IPS-20b (cell line): ENCODE data around the gene TNFRSF25.

Source experiments
- H3K27ac ChIP-seq: one replicate; pipeline ENCODE4 v1.5.1; 2013; ENCODE audit warnings: low read length
- H3K27me3 ChIP-seq: 2 replicates; pipeline ENCODE4 v1.6.1; 2013; ENCODE audit warnings: mild to moderate bottlenecking, low read length, inconsistent platforms; ENCODE audit not compliant: insufficient read depth
- H3K36me3 ChIP-seq: 2 replicates; pipeline ENCODE4 v1.6.1; 2013; ENCODE audit warnings: low read depth, mild to moderate bottlenecking, inconsistent platforms, low read length, moderate library complexity; ENCODE audit not compliant: insufficient read depth
- H3K4me1 ChIP-seq: 2 replicates; pipeline ENCODE4 v1.6.1; 2013; ENCODE audit warnings: mild to moderate bottlenecking, control low read depth, inconsistent platforms, low read length, moderate library complexity; ENCODE audit not compliant: insufficient read depth
- H3K4me3 ChIP-seq: 2 replicates; pipeline ENCODE4 v1.5.1; 2013; ENCODE audit warnings: mild to moderate bottlenecking, low read length, inconsistent platforms
- H3K9ac ChIP-seq: 2 replicates; pipeline ENCODE4 v1.6.1; 2013; ENCODE audit warnings: low read depth, mild to moderate bottlenecking, inconsistent platforms, low read length, moderate library complexity
- H3K9me3 ChIP-seq: 2 replicates; pipeline ENCODE4 v1.6.1; 2013; ENCODE audit warnings: mild to moderate bottlenecking, low read depth, low read length, inconsistent platforms; ENCODE audit not compliant: insufficient read depth

The TNFRSF25 gene

DNA sequence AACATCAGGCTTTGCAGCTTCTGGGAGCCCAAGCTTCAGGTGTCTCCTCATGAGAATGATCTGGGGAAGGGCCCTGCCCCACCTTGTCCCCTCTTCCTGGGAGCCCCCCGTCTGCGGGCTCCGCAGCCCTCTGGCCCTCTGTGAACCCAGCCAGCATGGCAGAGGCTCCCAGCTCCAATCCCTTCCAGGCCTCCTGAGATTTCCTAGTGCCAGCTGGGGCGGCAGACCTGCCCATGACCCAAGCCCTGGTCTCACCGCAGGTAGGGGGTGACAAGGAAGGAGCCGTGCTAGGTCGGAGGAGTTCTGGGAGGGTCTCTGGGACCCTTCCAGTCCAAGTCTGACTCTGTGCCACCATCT is 17.8 kb upstream of the TNFRSF25 start:
- H3K4me3 ChIP-seq = no peak overlapping the region
- H3K9ac ChIP-seq = no peak overlapping the region
- H3K27ac ChIP-seq = no peak overlapping the region
- H3K36me3 ChIP-seq = no peaks in the 10 kb centered on the region
- peaks cover 4% of the 10 kb centered on the region; the same call in 1 of the 2 replicates for H3K4me1 ChIP-seq
- H3K27me3 ChIP-seq = peaks cover 20% of the 10 kb centered on the region
- no peaks in the 10 kb centered on the region for H3K9me3 ChIP-seq

GRCh38 chr1:6483017-6483760 is 17.2 kb upstream of the TNFRSF25 start:
- Histone ChIP-seq H3K4me3 (no peak overlapping the region), H3K27ac (no peak overlapping the region), H3K4me1 (peaks cover 4% of the 10 kb centered on the region; the same call in 1 of the 2 replicates)

DNA sequence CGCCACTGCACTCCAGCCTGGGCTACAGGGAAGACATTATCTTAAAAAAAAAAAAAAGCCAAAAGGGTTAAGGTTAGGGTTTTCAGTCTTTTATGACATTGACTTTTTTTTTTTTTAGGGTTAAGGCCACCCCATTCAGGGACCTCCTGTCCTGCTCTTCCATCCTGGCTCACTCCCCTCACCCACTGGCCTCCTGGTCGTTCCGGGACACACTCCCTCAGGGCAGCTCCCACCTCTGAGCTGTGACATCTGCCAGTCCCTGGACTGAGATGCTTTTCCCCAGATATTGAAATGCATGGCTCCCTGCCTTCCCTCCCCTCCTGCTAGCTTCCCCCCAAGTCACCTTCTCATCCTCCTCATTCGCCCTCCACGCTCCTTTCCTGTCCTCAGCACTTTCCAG is 15.8 kb upstream of the TNFRSF25 start:
- Histone ChIP-seq H3K9me3 (no peaks in the 10 kb centered on the region), H3K36me3 (no peaks in the 10 kb centered on the region), H3K9ac (no peak overlapping the region), H3K4me1 (peaks cover 4% of the 10 kb centered on the region; the same call in 1 of the 2 replicates), H3K4me3 (no peak overlapping the region), H3K27me3 (peaks cover 20% of the 10 kb centered on the region), H3K27ac (no peak overlapping the region)

More at GRCh38 chr1:6483017-6483760, 17.2 kb upstream of the TNFRSF25 start:
- Histone ChIP-seq H3K27me3 (peaks cover 20% of the 10 kb centered on the region), H3K9me3 (no peaks in the 10 kb centered on the region), H3K9ac (no peak overlapping the region), H3K36me3 (no peaks in the 10 kb centered on the region)

DNA sequence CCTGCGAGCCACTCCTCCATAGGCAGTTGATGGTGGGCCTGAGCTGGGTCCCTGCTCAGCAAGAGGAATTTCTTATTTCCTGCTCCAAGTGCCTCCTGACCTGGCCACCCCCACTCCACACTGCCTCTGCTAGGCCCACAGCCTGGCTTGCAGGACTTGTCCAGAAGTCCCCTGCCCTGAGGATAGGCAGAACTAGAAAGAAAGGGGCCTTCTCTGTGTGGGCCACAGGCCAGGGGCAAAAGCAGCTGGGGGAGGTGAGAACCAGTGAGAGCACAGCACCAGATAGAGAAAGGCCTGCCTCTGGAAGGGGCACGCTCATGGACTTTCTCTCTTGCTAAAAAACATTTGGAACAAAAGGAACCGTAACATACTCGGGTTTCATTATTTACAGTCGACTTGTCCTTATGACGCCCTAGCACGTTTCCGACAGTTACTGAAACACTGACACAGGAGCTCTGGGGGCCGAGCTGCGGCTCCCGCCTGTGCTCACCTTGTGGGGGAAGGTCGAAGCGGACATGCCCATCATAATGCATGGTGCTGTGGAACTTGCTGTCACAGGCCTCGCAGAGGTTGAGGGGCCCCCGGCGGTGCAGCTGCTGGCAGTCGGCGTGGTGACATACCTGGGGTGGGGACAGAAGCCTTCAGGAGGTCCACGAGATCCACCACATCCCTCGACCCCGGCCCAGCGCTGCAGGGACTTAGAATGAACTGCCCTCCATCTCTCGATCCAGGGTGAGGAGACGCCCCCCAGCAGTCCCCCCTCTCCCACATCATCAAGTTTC is 11.3 kb upstream of the TNFRSF25 start:
- Histone ChIP-seq H3K36me3 (peaks cover 7% of the 10 kb centered on the region), H3K4me3 (no peak overlapping the region), H3K27me3 (no peaks in the 10 kb centered on the region), H3K9ac (no peak overlapping the region), H3K27ac (no peak overlapping the region), H3K9me3 (no peaks in the 10 kb centered on the region), H3K4me1 (peaks cover 2% of the 10 kb centered on the region; the same call in 1 of the 2 replicates)

- Histone ChIP-seq H3K27ac (no peak overlapping the region), H3K9ac (no peak overlapping the region), H3K9me3 (no peaks in the 10 kb centered on the region), H3K4me1 (peaks cover 2% of the 10 kb centered on the region; the same call in 1 of the 2 replicates), H3K4me3 (no peak overlapping the region), H3K36me3 (peaks cover 7% of the 10 kb centered on the region), H3K27me3 (no peaks in the 10 kb centered on the region)
These were observed 10.5 kb upstream of the TNFRSF25 start for GRCh38 chr1:6476483-6476882.

GRCh38 chr1:6475381-6476133 is 9.6 kb upstream of the TNFRSF25 start:
- Histone ChIP-seq H3K9ac (no peak overlapping the region), H3K4me3 (no peak overlapping the region), H3K4me1 (peaks cover 2% of the 10 kb centered on the region; the same call in 1 of the 2 replicates), H3K27me3 (no peaks in the 10 kb centered on the region), H3K36me3 (peaks cover 8% of the 10 kb centered on the region), H3K9me3 (no peaks in the 10 kb centered on the region), H3K27ac (no peak overlapping the region)

- Histone ChIP-seq H3K4me1 (peaks cover 2% of the 10 kb centered on the region; the same call in 1 of the 2 replicates), H3K9me3 (no peaks in the 10 kb centered on the region), H3K36me3 (peaks cover 15% of the 10 kb centered on the region), H3K27ac (no peak overlapping the region), H3K9ac (no peak overlapping the region), H3K4me3 (no peak overlapping the region), H3K27me3 (no peaks in the 10 kb centered on the region)
These were observed 8.9 kb upstream of the TNFRSF25 start for GRCh38 chr1:6474815-6475282.

DNA sequence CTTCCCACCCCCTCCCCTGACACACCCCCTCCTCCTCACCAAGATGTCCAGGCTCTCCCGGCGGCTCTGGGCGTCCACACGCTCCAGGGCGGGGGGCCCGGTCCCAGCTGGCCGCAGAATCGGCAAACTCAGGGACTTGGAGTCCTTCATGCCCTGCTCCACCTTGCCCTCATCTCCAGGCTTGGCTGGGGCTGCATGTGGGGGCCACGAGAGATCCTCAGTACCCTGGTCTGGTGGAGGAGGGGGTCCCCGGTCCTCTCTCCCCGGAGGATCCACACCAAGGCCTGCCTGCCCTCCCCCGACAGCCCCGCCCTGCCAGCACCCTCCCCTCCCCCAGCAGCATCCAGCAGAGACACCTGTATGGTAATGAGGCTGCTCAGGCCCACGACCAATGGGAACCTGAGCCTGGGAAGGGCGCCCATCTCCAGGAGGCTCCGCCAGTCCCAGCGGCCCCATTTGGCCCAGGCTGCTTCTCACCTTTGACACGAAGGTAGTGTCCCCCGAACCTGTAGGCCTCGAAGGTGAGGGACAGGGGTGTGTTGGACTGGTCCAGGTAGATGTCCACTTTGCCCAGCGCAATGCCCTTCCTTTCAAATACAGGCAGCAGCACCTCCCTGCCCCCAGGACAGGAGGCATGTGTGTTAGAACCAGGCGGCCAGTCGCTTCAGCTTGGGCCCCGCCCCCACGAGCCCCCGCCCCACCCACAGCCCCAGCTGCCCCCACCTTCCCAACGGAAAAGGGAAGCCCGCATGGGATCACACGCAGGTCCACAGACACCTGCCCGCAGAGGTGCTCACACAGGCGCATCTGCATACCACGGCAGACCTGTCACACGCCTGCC is 8.2 kb upstream of the TNFRSF25 start:
- Histone ChIP-seq H3K4me3 (no peak overlapping the region), H3K36me3 (peaks cover 20% of the 10 kb centered on the region)

GRCh38 chr1:6473156-6473555 is 7.2 kb upstream of the TNFRSF25 start:
- Histone ChIP-seq H3K27ac (no peak overlapping the region), H3K27me3 (no peaks in the 10 kb centered on the region), H3K4me1 (peaks cover 2% of the 10 kb centered on the region; the same call in 1 of the 2 replicates), H3K4me3 (no peak overlapping the region), H3K9me3 (no peaks in the 10 kb centered on the region), H3K36me3 (peaks cover 24% of the 10 kb centered on the region), H3K9ac (no peak overlapping the region)

More for the DNA sequence above, 8.2 kb upstream of the TNFRSF25 start:
- H3K9me3 ChIP-seq = no peaks in the 10 kb centered on the region
- no peak overlapping the region for H3K27ac ChIP-seq
- peaks cover 2% of the 10 kb centered on the region; the same call in 1 of the 2 replicates for H3K4me1 ChIP-seq
- H3K27me3 ChIP-seq = no peaks in the 10 kb centered on the region
- H3K9ac ChIP-seq = no peak overlapping the region

DNA sequence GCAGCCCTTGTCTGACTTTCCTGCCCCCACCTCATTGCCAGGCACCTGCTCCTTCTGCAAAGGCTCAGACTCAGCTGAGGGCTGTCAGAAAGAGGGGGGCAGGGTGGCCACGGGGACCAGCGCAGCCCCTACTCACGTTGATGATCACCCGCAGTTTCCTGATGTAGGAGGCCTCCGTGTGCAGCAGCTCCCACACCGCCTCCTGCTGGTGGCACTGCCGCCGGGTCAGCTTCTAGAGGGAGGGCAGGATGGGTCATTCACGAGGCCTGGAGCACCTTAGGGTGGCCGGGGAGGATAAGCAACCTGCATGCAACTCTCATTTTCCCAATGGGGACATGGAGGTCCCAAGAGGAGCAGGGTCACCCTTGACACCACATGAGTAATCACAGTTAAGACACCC is 6.4 kb upstream of the TNFRSF25 start:
- no peak overlapping the region for H3K27ac ChIP-seq
- H3K36me3 ChIP-seq = peaks cover 24% of the 10 kb centered on the region
- H3K4me3 ChIP-seq = no peak overlapping the region
- no peaks in the 10 kb centered on the region for H3K9me3 ChIP-seq
- H3K27me3 ChIP-seq = no peaks in the 10 kb centered on the region
- peaks cover 2% of the 10 kb centered on the region; the same call in 1 of the 2 replicates for H3K4me1 ChIP-seq
- H3K9ac ChIP-seq = no peak overlapping the region
